AG09309 (cell line): ENCODE data around the gene USP24.
"Not testable (repeated sequence)": the region's sequence is repeated elsewhere in the genome, so short reads cannot be mapped to it uniquely, and the experiment has no call there.

ENCODE experiments used
- DNase-seq: peaks from one replicate; pipeline ENCODE4 v3.0.0-alpha.2; 2010; ENCODE audit warnings: low read depth
- H3K4me3 ChIP-seq: 2 replicates; pipeline ENCODE4 v1.5.1; 2011; ENCODE audit warnings: mild to moderate bottlenecking, low read depth, low read length, moderate library complexity; ENCODE audit not compliant: control insufficient read depth
- TF ChIP-seq, protein P1 (sequence below): IDR thresholded peaks from 2 replicates; pipeline ENCODE4 v1.5.1; 2011; ENCODE audit warnings: mild to moderate bottlenecking, low read depth, low read length, inconsistent platforms; ENCODE audit not compliant: insufficient read depth, control insufficient read depth; ENCODE audit errors: missing control alignments

USP24 gene

GRCh38 chr1:55192093-55192492, 23.1 kb downstream of the USP24 start:
- TF ChIP-seq, protein P1, sequence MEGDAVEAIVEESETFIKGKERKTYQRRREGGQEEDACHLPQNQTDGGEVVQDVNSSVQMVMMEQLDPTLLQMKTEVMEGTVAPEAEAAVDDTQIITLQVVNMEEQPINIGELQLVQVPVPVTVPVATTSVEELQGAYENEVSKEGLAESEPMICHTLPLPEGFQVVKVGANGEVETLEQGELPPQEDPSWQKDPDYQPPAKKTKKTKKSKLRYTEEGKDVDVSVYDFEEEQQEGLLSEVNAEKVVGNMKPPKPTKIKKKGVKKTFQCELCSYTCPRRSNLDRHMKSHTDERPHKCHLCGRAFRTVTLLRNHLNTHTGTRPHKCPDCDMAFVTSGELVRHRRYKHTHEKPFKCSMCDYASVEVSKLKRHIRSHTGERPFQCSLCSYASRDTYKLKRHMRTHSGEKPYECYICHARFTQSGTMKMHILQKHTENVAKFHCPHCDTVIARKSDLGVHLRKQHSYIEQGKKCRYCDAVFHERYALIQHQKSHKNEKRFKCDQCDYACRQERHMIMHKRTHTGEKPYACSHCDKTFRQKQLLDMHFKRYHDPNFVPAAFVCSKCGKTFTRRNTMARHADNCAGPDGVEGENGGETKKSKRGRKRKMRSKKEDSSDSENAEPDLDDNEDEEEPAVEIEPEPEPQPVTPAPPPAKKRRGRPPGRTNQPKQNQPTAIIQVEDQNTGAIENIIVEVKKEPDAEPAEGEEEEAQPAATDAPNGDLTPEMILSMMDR = no peak
- DNase-seq = no peak
- H3K4me3 ChIP-seq = no peak overlapping the region

- DNase-seq, H3K4me3 ChIP-seq: not testable (repeated sequence)
Measured at GRCh38 chr1:55191219-55191952, 23.8 kb downstream of the USP24 start.

- TF ChIP-seq, protein P1 = no peak
- DNase-seq = no peak
- H3K4me3 ChIP-seq = no peak overlapping the region
Measured at GRCh38 chr1:55190109-55190508, 25.1 kb downstream of the USP24 start.

DNA sequence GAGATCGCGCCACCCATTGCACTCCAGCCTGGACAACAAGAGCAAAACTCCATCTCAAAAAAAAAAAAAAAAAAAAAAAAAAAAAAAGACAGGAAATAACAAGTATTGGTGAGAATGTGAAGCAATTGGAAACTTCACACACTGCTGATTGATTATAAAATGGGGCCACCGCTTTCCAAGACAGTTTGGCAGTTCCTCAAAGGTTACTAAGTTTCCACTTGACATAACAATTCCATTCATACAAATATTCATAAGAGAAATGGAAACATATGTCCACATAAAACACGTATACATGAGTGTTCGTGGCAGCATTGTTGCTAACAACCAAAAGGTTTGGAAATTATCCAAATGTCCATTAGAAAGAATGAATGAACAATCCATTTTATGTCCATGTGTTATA, 26.3 kb downstream of the USP24 start:
- TF ChIP-seq, protein P1 = no peak
- no peak for DNase-seq
- H3K4me3 ChIP-seq = no peak overlapping the region

- H3K4me3 ChIP-seq = no peak overlapping the region
- DNase-seq = no peak
- TF ChIP-seq, protein P1 = no peak
Measured at GRCh38 chr1:55185832-55186231, 29.3 kb downstream of the USP24 start.

GRCh38 chr1:55184859-55185258, 30.3 kb downstream of the USP24 start:
- no peak overlapping the region for H3K4me3 ChIP-seq
- TF ChIP-seq, protein P1 = no peak

DNA sequence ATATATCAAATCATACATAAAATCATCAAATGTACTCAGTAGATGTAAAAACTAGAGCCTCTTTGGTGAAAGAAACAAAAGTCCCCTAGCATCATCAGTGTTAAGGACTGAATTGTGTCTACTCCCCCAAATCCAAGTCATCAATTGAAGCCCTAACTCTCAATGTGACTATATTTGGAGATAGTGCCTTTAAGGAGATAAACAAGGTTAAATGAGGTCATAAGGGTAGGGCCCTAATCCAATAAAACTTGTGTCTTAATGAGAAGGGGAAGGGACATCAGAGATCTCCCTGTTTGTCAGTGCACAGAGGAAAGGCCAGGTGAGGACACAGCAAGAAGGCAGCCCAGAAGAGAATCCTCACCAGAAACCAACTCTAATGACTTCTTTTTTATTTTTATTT, 33.5 kb downstream of the USP24 start:
- TF ChIP-seq, protein P1 = no peak

More at GRCh38 chr1:55184859-55185258, 30.3 kb downstream of the USP24 start:
- DNase-seq = no peak

More for the DNA sequence above, 33.5 kb downstream of the USP24 start:
- DNase-seq = no peak
- H3K4me3 ChIP-seq = no peak overlapping the region
